Measurements from ENCODE around the gene CRYAB. TPM values are rescaled to one million over a fixed set of nuclear protein-coding genes. Genes with fewer than 3 reads are reported as not detected.
A peak's percentile ranks its signal among the peaks of the same experiment; 100 is the strongest.

The CRYAB gene
- 8,606 TPM for total RNA-seq
- long read RNA-seq, transcript CRYAB-216 (4 exons, 977 nt), result minor isoform, 28 of 1,786 reads
- long read RNA-seq, transcript CRYAB-212 (3 exons, 545 nt), result minor isoform, 18 of 1,786 reads
- long read RNA-seq, transcript CRYAB-203 (2 exons, 915 nt), result minor isoform, 52 of 1,786 reads
- long read RNA-seq, transcript CRYAB-205 (3 exons, 1,017 nt), result major isoform, 1,606 of 1,786 reads
- long read RNA-seq, partial matches to known transcripts, result 1 of 1,786 reads
- long read RNA-seq, other reads (novel, unspliced or antisense), result 71 of 1,786 reads

GRCh38 chr11:111911563-111912401 is at the start of gene CRYAB:
Gene CRYAB (minus strand): TSS chr11:111911770. CDS start chr11:111911724, 46 bp downstream.
- peak; percentile 93 for DNase-seq (ENCODE audit: low spot score)
- intact Hi-C loops (cut with DNase I), result no loop called here

- intact Hi-C loops (cut with DNase I), result no loop called here
- no peak for DNase-seq (ENCODE audit: low spot score)
Measured at GRCh38 chr11:111960916-111961315, 49.3 kb upstream of the CRYAB start.

GRCh38 chr11:111957663-111958444 is 46.3 kb upstream of the CRYAB start:
- intact Hi-C loops (cut with DNase I), result no loop called here

GRCh38 chr11:111954154-111954553 is 42.6 kb upstream of the CRYAB start:
- intact Hi-C loops (cut with DNase I), result no loop called here

More at GRCh38 chr11:111957663-111958444, 46.3 kb upstream of the CRYAB start:
- no peak for DNase-seq (ENCODE audit: low spot score)

GRCh38 chr11:111951565-111951964 is 40.0 kb upstream of the CRYAB start:
- intact Hi-C loops (cut with DNase I), result no loop called here
- no peak for DNase-seq (ENCODE audit: low spot score)

More at GRCh38 chr11:111954154-111954553, 42.6 kb upstream of the CRYAB start:
- DNase-seq (ENCODE audit: low spot score), result no peak

GRCh38 chr11:111949519-111950426 is 38.2 kb upstream of the CRYAB start:
- no peak for DNase-seq (ENCODE audit: low spot score)
- intact Hi-C loops (cut with DNase I), result no loop called here

- DNase-seq (ENCODE audit: low spot score), result no peak
- intact Hi-C loops (cut with DNase I), result no loop called here
Measured at GRCh38 chr11:111947143-111947542, 35.6 kb upstream of the CRYAB start.

- DNase-seq (ENCODE audit: low spot score), result no peak
- intact Hi-C loops (cut with DNase I), result no loop called here
Measured at GRCh38 chr11:111946499-111946898, 34.9 kb upstream of the CRYAB start.

- intact Hi-C loops (cut with DNase I), result no loop called here
- DNase-seq (ENCODE audit: low spot score), result no peak
Measured at GRCh38 chr11:111945198-111945597, 33.6 kb upstream of the CRYAB start.

- intact Hi-C loops (cut with DNase I), result no loop called here
- no peak for DNase-seq (ENCODE audit: low spot score)
Measured at GRCh38 chr11:111944651-111945051, 33.1 kb upstream of the CRYAB start.

GRCh38 chr11:111944139-111944538 is 32.6 kb upstream of the CRYAB start:
- intact Hi-C loops (cut with DNase I), result no loop called here
- DNase-seq (ENCODE audit: low spot score), result no peak

- intact Hi-C loops (cut with DNase I), result no loop called here
- DNase-seq (ENCODE audit: low spot score), result no peak
Measured at GRCh38 chr11:111942829-111943228, 31.3 kb upstream of the CRYAB start.

- intact Hi-C loops (cut with DNase I), result no loop called here
Measured at GRCh38 chr11:111941963-111942362, 30.4 kb upstream of the CRYAB start.

GRCh38 chr11:111939836-111940604 is 28.4 kb upstream of the CRYAB start:
- no peak for DNase-seq (ENCODE audit: low spot score)
- intact Hi-C loops (cut with DNase I), result no loop called here

More at GRCh38 chr11:111941963-111942362, 30.4 kb upstream of the CRYAB start:
- DNase-seq (ENCODE audit: low spot score), result no peak

GRCh38 chr11:111938687-111939160 is 27.2 kb upstream of the CRYAB start:
- intact Hi-C loops (cut with DNase I), result no loop called here
- no peak for DNase-seq (ENCODE audit: low spot score)

- intact Hi-C loops (cut with DNase I), result loop anchor here (1.0 kb wide), 1 partner anchor 40 kb away; no protein-coding TSS in a partner anchor
- DNase-seq (ENCODE audit: low spot score), result no peak
Measured at GRCh38 chr11:111937844-111938243, 26.3 kb upstream of the CRYAB start.

- DNase-seq (ENCODE audit: low spot score), result no peak
- intact Hi-C loops (cut with DNase I), result loop anchor here (1.0 kb wide), 1 partner anchor 41 kb away; no protein-coding TSS in a partner anchor
Measured at GRCh38 chr11:111937461-111937769, 25.8 kb upstream of the CRYAB start.

GRCh38 chr11:111936040-111936540 is 24.5 kb upstream of the CRYAB start:
- intact Hi-C loops (cut with DNase I), result no loop called here

More at GRCh38 chr11:111936040-111936540, 24.5 kb upstream of the CRYAB start:
- DNase-seq (ENCODE audit: low spot score), result no peak

Measured in cardiac septum (tissue), 1 donor.